GM13976 (cell line): ENCODE data around the gene LRRC45.

Experiments
- DNase-seq: peaks from one replicate; pipeline ENCODE4 v3.0.0; 2012; ENCODE audit warnings: low spot score
- in situ Hi-C: fragments of 300-500 bp; cut with MboI; formaldehyde crosslinking; loops from one replicate; pipeline ENCODE4 v1.12.0; 2022; ENCODE audit warnings: low sequenced_read_pairs, mixed read lengths, inconsistent platforms; ENCODE audit not compliant: unreplicated experiment
- TF ChIP-seq, protein P1 (sequence below): IDR thresholded peaks from 2 replicates; pipeline ENCODE4 v1.5.1; 2012; ENCODE audit warnings: borderline replicate concordance, mild to moderate bottlenecking; ENCODE audit not compliant: insufficient read depth; ENCODE audit errors: extremely low read depth, missing control alignments, control extremely low read depth

The LRRC45 gene

DNA sequence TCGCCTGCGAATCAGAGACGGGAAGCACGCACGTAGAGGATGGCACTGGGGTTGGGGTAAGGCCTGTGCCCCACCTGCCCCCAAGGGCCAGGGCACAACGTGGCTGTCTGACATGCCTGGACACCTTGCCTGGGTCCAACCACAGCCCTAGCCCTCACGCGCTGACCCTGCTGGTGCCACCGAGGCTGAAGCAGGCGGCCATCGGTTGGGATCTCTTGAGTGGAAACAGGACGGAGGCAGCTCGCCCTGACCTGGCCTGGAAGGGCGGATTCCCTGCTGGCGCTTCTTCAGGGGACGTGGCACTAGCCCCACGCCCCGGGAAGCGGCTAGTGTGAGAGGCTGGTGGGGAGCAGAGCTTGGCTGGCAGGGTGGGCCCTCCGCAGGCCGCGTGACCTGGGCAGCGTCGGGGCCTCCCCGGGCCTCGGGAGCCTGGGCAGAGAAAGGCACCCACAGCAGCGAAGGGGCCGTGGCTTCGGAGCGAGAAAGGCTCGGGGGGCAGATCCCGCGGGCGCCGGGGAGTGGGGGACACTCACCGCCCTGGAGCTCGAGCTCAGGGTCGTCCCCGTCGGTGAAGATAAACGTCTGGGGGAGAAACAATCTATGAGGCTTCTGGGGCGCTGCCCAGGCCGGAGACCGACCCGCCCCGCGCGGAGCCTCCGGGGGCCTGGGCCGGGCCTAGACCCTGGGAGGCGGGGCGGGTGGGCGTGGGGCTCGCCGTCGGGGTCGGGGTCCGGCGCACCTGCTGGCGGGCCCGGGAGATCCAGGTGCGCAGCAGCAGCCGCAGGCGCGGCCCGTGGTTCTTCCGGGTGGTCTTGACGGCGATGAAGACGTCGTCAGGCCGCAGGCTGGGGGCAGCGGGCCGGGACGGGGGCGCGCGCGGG, 27.9 kb downstream of the LRRC45 start:
- DNase-seq: no peak
- TF ChIP-seq, protein P1, sequence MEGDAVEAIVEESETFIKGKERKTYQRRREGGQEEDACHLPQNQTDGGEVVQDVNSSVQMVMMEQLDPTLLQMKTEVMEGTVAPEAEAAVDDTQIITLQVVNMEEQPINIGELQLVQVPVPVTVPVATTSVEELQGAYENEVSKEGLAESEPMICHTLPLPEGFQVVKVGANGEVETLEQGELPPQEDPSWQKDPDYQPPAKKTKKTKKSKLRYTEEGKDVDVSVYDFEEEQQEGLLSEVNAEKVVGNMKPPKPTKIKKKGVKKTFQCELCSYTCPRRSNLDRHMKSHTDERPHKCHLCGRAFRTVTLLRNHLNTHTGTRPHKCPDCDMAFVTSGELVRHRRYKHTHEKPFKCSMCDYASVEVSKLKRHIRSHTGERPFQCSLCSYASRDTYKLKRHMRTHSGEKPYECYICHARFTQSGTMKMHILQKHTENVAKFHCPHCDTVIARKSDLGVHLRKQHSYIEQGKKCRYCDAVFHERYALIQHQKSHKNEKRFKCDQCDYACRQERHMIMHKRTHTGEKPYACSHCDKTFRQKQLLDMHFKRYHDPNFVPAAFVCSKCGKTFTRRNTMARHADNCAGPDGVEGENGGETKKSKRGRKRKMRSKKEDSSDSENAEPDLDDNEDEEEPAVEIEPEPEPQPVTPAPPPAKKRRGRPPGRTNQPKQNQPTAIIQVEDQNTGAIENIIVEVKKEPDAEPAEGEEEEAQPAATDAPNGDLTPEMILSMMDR: no peak
- in situ Hi-C loops: no loop called here

DNA sequence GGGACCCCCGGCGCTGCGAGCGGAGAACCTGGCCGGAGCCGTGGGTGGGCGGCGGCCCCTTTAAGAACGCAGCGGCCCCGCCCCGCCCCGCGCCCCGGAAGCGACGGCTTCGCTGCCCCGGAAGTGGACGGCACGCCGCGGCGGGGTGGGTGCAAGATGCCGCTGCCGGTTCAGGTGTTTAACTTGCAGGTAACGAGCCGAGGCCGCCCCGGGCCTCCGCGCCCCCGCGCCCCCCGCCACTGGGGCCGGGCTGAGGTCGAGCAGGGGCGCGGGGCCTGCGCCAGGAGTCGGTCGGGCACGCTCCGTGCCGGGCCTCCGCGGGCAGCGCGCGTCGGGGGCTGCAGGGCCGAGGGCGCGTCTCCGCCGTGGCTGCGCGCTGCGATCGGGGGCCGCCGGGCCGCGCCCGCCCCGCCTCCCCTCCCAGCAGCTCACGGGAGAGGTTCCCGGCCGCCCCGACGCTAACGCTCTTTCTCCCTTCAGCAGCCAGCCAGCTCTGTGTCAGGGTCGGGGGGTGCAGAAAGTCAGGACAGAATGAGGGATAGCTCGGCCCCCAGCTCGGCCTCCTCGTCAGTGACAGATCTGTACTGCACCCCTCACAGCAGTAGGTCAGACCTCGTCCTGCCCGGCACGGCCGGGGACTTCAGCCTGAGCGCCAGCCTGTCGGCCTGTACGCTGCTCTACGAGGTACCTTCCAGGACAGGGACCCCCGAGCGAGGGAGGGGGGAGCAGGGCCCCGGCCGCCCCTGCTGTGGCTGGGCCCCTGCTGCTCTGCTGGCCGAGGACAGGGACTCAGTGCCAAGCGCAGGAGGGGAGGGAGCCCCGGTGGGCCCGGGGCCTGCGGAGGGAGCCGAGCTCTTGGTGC, 28.9 kb downstream of the LRRC45 start, which contains the start of the genes GPS1 and RFNG:
GPS1 (plus strand) TSS at position 123 of the 862 bp plus-strand sequence; CDS start at position 157, 34 bp downstream.
RFNG (minus strand) TSS at position 36 of the 862 bp plus-strand sequence. CDS start 45 bp downstream, outside the sequence.
- DNase-seq: peak; percentile 95
- in situ Hi-C loops: no loop called here
- TF ChIP-seq, protein P1: no peak

GRCh38 chr17:82052638-82053059, 29.5 kb downstream of the LRRC45 start:
- DNase-seq: no peak
- in situ Hi-C loops: no loop called here
- TF ChIP-seq, protein P1: no peak

GRCh38 chr17:82053130-82053529, 30.0 kb downstream of the LRRC45 start:
- in situ Hi-C loops: no loop called here
- TF ChIP-seq, protein P1: no peak
- DNase-seq: no peak

DNA sequence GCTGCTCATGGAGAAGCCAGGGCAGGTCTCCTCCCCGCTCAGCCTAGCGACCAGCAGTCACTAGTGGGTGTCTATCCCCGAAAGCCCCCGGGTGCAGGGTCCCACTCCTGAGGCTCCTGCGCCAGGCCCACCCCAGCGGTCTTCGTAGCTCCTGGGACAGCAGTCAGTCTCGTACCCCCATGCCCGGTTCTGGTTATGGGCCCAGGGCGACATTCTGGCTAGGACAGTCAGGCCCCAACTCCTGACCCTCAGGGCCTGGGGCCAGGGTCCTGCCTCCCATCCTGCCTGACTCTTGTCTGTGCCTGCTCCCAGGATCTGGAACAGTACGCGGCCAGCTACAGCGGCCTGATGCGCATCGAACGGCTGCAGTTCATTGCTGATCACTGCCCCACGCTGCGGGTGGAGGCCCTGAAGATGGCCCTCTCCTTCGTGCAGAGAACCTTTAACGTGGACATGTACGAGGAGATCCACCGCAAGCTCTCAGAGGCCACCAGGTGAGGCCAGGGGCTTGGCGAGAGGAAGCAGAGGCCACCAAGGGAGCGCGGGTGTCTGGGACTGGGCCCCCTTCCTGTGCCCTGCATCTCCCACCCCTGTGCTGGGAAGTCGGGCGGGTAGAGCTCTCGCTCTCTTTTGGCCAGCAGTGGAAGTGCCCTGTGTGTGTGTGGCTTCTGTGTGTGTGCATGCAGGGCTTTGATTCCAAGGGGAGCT, 30.6 kb downstream of the LRRC45 start:
- DNase-seq: no peak
- in situ Hi-C loops: no loop called here
- TF ChIP-seq, protein P1: no peak
